GM12875 (cell line): ENCODE measurements around the gene ELK3.

Experiments
- H3K4me3 ChIP-seq: one replicate; pipeline ENCODE4 v1.5.1; 2011; ENCODE audit warnings: low read depth, low read length, control low read depth
- TF ChIP-seq, protein P1 (sequence below): IDR thresholded peaks from 2 replicates; pipeline ENCODE4 v1.5.1; 2011; ENCODE audit warnings: low read depth, mild to moderate bottlenecking, control low read depth, inconsistent platforms, low read length, moderate library complexity, borderline replicate concordance; ENCODE audit not compliant: insufficient read depth

ELK3 gene

DNA sequence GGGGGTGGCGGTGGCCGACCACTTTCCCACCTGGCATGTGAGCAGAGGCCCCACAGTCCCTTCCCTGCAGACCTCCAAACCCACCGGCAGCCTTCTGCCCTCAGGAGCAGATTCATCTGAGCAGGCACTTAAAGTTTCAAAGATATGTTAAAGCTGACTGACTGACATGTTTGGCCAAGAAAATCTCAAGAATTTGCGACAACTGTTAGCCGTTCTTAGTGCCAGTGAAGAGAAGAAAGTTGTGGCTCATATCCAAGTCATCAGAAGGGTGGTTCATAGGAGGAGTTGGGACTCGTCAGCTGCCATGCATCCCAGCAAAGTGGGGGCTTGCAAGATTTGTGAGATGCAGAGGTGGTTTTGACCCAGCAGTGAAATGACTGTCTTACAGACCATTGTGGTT, 27.2 kb downstream of the ELK3 start:
- H3K4me3 ChIP-seq: no peak overlapping the region
- TF ChIP-seq, protein P1, sequence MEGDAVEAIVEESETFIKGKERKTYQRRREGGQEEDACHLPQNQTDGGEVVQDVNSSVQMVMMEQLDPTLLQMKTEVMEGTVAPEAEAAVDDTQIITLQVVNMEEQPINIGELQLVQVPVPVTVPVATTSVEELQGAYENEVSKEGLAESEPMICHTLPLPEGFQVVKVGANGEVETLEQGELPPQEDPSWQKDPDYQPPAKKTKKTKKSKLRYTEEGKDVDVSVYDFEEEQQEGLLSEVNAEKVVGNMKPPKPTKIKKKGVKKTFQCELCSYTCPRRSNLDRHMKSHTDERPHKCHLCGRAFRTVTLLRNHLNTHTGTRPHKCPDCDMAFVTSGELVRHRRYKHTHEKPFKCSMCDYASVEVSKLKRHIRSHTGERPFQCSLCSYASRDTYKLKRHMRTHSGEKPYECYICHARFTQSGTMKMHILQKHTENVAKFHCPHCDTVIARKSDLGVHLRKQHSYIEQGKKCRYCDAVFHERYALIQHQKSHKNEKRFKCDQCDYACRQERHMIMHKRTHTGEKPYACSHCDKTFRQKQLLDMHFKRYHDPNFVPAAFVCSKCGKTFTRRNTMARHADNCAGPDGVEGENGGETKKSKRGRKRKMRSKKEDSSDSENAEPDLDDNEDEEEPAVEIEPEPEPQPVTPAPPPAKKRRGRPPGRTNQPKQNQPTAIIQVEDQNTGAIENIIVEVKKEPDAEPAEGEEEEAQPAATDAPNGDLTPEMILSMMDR: no peak

DNA sequence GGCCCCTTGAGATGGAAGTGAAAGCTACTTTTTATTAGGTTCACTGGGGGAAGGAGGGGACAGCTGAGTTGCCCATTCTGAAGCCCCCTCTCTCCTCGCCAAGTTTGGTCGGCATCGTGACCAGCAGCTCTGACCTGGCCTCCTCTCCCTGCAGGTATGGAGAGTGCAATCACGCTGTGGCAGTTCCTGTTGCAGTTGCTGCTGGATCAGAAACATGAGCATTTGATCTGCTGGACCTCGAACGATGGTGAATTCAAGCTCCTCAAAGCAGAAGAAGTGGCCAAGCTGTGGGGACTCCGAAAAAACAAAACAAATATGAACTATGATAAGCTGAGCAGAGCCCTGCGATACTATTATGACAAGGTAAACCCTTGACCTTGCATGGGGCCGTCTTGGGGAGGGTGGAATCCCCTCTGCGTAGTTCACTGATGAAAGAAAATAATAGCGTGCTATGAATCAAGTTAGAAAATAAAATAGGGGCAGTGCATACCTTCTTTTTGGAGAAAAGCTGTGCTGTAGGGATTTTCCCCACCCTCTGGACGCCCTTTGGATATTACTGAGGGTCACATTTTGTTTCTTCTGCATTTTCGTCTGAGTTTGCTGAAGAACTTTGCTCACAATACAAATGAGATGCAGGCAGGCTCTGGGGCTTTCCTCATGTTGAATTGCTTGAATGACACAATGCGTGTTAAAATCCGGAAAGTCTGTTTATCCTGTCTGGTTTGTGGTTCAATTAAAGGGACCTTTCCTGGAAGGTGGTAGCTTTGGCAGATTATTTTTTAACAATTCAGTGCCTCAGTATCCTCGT, 29.4 kb downstream of the ELK3 start:
- TF ChIP-seq, protein P1: no peak
- H3K4me3 ChIP-seq: no peak overlapping the region

DNA sequence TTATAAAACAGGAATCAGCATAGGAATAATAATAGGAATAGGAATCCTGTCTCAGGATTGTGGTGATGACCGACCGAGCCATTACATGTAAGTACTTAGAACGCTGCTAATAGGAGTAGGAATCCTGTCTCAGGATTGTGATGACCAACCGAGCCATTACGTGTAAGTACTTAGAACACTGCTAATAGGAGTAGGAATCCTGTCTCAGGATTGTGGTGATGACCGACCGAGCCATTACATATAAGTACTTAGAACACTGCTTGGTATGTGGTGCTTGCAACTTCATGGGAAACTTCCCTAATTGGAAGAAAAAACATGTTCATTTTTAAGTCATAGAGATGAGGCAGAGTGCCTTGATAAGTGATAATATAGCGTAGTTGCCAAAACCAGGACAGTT, 30.0 kb downstream of the ELK3 start:
- TF ChIP-seq, protein P1: no peak
- no peak overlapping the region for H3K4me3 ChIP-seq

DNA sequence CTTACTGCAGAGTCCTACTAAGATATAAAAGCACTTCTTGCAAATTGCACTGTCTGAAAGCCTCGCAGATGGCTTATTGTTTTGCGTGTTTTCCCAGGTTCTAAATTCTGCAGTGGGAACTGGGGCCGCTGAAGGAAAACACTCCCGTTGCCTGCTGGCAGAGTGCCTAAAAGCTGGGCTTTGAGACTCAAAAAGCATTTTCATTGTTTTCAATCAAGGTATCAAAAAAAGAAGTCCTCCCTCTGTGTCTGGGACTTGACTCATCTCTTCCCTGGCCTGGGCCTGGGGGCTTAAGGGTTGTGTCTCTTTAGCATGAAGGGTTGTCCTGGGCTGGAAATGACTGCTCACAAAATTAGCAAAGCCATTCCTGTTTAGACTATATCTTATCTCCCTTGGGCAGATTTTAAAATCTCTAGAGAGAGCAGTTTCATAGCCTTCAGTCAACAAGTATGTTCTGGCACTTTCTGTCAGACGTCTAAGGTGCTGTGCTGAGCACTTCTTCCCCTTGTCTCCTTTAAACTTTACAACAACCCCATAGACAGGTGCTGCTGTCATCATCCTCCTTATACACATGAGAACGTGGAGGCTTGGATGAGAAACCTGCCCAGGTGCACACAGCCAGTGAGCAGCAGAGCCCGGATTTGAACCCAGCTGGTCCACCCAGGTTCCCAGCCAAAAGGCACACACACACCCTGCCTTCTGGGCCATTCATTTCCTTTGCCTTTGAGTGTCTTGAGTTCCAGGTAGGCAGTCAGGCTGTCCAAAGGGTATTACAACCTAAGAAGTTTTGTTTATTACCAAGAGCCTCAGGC, 31.1 kb downstream of the ELK3 start:
- TF ChIP-seq, protein P1: no peak
- no peak overlapping the region for H3K4me3 ChIP-seq

DNA sequence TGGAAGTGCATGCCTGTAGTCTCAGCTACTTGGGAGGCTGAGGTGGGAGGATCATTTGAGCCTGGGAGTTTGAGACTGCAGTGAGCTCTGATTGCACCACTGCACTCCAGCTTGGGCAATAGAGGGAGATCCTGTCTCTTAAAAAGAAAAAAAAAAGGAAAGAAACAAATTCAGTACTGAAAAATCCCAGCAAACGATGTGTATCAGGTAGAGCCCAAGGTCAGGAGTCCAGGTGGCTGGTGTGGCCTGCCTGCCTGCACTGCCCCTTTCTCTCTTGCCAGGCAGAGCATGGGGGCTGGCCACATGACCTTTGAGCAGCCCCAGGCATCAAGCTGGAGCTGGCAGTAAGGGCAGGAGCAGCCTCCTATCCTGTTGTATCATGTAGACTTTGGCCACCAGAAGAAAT, 31.8 kb downstream of the ELK3 start:
- TF ChIP-seq, protein P1: no peak
- H3K4me3 ChIP-seq: no peak overlapping the region

DNA sequence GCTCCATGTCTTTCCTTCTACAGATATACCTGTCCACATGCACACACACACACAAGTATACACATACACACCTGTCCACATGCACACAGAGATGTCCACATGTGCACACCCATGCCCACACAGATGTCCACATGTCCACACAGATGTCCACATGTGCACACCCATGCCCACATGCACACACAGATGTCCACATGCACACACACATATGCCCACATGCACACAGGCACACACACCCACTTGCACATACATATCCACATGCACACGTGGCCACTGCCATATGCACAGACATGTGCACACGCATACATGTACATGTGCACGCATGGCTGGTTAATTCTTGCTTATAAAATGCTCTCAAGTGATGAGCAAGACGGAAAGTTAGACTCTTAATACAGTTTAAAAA, 32.2 kb downstream of the ELK3 start:
- H3K4me3 ChIP-seq: no peak overlapping the region
- TF ChIP-seq, protein P1: no peak
